GM18951 (cell line): Measurements from ENCODE around the gene CD82.

Experiments used
- POLR2A ChIP-seq: IDR thresholded peaks from 4 replicates; pipeline ENCODE4 v1.6.1; 2011; ENCODE audit warnings: mild to moderate bottlenecking; ENCODE audit not compliant: insufficient read length, insufficient read depth; ENCODE audit errors: extremely low read depth
- in situ Hi-C: fragments of 300-500 bp; cut with MboI; formaldehyde crosslinking; loops from one replicate; pipeline ENCODE4 v1.12.0; 2022; ENCODE audit warnings: low sequenced_read_pairs, mixed read lengths, inconsistent platforms; ENCODE audit not compliant: unreplicated experiment

Gene CD82

DNA sequence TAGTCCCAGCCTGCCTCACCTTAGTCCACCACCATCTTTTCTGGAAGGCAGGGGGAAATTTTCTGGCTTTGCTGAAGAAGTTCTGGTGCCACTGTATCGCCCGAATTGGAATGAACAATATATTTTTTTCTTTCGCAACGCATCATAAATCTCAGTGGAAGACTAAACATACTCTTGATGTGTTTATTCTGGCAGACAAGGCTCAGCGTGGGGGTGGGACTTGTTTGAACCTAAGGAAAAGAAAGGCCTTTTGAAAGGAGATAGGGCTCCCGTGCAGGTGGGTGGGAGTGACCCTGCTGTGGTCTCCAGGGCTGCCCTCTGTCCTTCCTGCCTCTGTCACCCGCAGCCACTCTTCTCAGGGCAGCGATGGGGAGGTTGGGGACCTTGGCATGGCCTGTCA lies 42.5 kb downstream of the CD82 start:
- in situ Hi-C loops = loop anchor here (5.0 kb wide), 1 partner anchor 36 kb away; no protein-coding TSS in a partner anchor
- TF ChIP-seq POLR2A = no peak

GRCh38 chr11:44608651-44608990 lies 43.2 kb downstream of the CD82 start:
- no peak for TF ChIP-seq POLR2A
- in situ Hi-C loops = loop anchor here (5.0 kb wide), 1 partner anchor 36 kb away; no protein-coding TSS in a partner anchor

- in situ Hi-C loops = loop anchor here (5.0 kb wide), 1 partner anchor 37 kb away; no protein-coding TSS in a partner anchor
- TF ChIP-seq POLR2A = peak; percentile 27
Observed at GRCh38 chr11:44608991-44609782, 43.7 kb downstream of the CD82 start.

DNA sequence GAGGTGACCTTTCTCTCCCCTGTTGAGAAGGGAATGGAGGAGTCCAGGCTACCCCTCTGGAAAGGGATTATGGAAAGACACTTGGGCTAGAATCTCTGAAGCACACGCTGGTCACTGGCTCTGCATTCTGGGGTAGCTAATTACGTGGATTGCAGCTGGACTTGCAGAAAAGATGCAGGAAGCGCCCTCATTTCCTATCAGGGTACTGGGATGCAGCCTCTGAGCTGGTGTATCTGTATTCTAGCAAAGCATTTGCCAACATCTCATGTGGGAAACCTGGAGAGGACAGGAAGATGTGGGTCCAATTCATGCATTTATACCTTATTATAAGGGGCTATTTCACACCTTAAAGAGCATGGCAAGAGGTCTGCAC lies 44.3 kb downstream of the CD82 start:
- no peak for TF ChIP-seq POLR2A
- in situ Hi-C loops = loop anchor here (5.0 kb wide), 1 partner anchor 37 kb away; no protein-coding TSS in a partner anchor

DNA sequence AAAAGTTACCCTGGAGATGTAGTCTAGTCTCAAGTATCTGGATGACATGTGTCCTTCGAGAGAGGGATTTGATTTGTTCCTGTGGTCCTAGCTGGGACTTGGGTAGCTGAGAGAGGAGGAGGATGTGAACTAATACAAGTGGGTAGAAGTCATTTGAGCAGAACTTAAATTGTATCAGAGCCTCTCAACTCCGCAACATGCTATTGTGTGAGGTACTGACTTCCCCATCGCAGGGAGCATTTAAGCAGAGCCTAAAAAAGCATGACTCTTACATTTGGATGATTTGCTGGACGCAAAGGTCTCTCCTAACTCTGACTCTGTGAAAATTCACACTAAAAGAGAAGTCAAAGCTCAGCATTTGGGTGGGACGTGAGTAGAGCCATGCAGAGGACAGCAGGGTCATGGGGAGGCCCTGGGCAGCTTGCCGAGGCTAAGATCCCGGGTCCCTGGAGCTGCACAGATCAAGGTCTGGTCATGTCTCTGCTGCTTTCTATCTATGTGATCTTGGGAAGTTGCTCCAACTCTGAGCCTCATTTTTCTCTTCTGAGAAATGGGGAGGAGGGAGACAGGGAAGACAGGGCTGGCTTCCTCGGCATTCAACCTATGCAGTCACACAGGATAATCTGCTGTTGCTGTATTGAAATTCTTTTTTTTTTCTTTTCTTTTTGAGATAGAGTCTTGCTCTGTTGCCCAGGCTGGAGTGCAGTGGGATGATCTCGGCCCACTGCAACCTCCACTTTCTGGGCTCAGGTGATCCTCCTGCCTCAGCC lies 44.9 kb downstream of the CD82 start:
- no peak for TF ChIP-seq POLR2A
- in situ Hi-C loops = no loop called here

- in situ Hi-C loops = no loop called here
Observed at GRCh38 chr11:44611088-44611487, 45.6 kb downstream of the CD82 start.

DNA sequence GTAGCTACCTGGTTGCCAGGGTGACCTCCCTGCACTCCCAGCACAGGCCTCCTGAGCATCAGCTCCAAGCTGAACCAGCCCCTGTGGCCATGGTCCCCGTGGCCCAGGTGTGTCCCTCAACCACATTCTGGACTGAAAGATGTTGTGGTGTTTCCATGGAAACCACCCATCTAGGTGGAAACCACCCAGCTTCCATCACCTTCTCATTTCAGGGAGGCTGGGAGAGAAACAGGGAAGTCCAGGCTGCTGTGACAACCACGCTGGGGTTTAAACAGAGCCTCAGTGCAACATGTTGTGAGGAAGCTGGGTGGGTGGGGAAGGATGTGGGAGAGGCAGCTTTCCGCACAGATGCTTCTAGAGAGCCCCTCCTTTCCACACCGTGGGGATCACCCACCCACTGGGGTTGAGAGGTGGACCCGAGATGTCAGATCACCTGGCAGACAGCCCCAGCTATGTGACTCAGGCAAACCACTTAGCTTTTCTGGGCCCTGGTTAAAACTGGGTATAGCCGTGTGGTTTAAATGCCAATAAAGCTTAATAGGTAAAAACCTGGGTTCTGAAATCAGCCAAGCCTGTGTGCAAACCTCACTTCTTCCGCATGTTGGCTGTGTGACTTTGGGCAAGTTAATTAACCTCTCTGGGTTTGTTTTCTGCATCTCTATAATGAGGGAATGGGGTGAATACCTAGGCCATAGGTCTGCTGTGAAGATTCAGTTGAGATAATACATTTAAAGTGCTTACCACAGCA lies 46.4 kb downstream of the CD82 start:
- TF ChIP-seq POLR2A = peak; percentile 4
- in situ Hi-C loops = no loop called here

More at GRCh38 chr11:44611088-44611487, 45.6 kb downstream of the CD82 start:
- no peak for TF ChIP-seq POLR2A

GRCh38 chr11:44613153-44613552 lies 47.7 kb downstream of the CD82 start:
- in situ Hi-C loops = no loop called here
- TF ChIP-seq POLR2A = no peak

DNA sequence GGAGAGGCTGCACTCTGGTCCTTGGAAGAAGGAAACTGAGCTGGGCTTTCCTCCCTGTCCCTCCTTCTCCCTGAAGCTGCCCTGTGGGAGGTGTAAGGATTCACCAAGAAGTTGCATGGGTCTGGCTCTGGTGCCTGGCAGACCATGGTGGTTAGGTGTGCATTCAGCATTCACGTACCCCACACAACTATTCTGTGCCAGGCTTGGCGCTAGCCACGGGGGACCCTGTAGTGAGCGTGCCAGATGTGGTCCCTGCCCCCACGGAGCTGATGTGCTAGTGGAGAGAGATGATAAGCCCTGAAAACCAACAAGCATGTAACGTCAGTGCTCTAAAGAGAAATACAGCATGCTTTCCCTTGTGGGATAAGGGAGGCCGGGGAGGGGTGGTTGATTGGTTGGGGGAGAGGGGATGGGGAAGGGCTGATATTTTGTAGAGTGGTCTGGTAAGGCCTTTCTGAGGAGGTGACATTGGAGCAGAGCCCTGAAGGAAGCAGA lies 48.9 kb downstream of the CD82 start:
- in situ Hi-C loops = no loop called here
- TF ChIP-seq POLR2A = no peak

DNA sequence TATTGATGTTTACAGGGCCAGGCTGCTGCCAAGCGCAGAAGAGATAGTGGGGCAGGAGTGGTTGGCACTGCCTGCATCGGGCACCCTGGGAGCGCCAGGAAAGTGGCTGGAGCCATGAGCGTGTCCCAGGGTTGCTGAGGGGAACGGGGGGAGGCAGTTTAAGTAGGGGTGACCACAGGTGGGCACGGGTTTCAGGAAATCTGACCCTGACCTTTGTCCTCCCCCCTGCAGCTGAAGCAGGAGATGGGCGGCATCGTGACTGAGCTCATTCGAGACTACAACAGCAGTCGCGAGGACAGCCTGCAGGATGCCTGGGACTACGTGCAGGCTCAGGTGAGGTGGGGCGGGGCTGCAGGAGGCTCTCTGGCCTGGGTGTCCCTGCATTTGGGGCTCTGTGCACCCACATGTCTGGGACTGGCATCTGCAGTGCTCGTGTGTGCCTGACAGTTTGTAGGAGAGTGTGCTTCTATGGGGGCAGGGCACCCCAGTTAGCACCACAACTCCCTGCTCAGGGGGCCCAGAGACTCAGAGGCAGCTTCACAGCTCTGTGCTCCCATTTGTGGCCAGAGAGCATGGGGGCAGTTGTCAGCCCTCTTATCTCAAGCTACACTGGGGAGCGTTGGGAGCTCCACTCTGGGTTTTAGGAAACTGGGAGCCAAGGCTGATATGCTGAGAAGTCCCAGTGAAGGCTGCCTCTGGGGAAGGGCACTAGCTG lies 49.7 kb downstream of the CD82 start:
- in situ Hi-C loops = no loop called here
- peak; percentile 13 for TF ChIP-seq POLR2A

DNA sequence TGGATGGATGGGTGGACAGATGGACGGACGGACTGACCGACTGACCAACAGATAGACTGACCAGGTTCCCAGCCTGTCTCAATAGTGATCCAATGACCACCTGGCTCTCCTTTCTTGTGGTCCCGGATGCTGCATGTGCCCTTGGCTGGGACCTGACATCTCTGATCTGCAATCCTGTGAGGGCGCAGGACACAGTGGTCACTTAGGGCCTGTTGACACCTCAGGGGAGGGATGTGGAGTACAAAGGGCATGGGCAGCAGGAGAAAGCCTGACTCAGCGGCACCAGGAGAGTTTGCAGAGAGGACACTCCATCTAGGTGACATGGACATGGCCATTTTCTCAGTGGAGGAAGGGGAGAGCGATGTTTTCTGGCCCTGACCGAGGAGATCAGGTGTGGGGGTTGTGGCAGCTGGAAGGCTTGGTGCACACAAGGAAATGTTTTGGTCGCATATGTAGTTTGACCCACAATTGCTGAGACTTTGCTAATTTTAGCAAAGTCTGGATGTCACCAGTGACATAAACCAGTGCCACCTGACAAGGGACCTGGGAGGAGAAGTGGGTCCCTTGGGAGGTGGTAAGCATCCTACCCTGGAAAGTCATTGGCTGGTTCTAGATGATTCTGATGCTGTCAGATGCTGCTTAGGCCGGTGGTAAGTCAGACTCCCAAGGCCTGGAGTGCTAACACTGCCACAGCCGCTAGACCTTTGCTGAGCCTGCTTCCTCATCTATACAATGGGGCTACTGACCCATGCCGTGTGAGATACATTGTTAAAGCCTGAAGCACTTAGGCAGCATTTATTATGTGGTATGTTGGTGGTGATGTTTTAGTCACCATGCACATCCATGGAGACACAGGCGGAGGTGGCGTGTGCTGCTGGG lies 50.7 kb downstream of the CD82 start:
- in situ Hi-C loops = no loop called here
- no peak for TF ChIP-seq POLR2A
